SU-DHL-6 (cell line): ENCODE data around the gene IQCF2.
"Not testable (repeated sequence)": the region's sequence is repeated elsewhere in the genome, so short reads cannot be mapped to it uniquely, and the experiment has no call there.

Experiments used
- H2AFZ ChIP-seq: fragments of 200-600 bp; sonication (generic); 2 replicates; pipeline ENCODE4 v1.6.1; 2014; ENCODE audit warnings: low read depth, mild to moderate bottlenecking, moderate library complexity, mixed read lengths, antibody characterized with exemption, low read length; ENCODE audit not compliant: severe bottlenecking
- H3F3A ChIP-seq: fragments of 200-600 bp; shearing (Covaris generic); 2 replicates; pipeline ENCODE4 v1.6.0; 2016; ENCODE audit warnings: antibody characterized with exemption, mild to moderate bottlenecking; ENCODE audit not compliant: insufficient read depth
- H3K27ac ChIP-seq: fragments of 200-600 bp; sonication (generic); 2 replicates; pipeline ENCODE4 v1.5.1; 2016; ENCODE audit warnings: low read depth, mild to moderate bottlenecking, low read length, moderate library complexity, mixed read lengths
- H3K27me3 ChIP-seq: fragments of 200-600 bp; sonication (generic), shearing (Covaris generic); 2 replicates; pipeline ENCODE4 v1.6.0; 2014; ENCODE audit warnings: mild to moderate bottlenecking, low read length
- H3K36me3 ChIP-seq: fragments of 200-600 bp; sonication (generic); 2 replicates; pipeline ENCODE4 v1.6.1; 2014; ENCODE audit warnings: mild to moderate bottlenecking, low read length, mixed read lengths
- H3K4me2 ChIP-seq: fragments of 300-600, 200-600 bp; shearing (Covaris generic), sonication (generic); 2 replicates; pipeline ENCODE4 v1.6.0; 2014; ENCODE audit warnings: low read length, low read depth, mild to moderate bottlenecking; ENCODE audit not compliant: poor library complexity, severe bottlenecking
- H3K4me3 ChIP-seq: fragments of 200-600 bp; sonication (generic); 2 replicates; pipeline ENCODE4 v1.5.1; 2014; ENCODE audit warnings: antibody characterized with exemption, low read length, mild to moderate bottlenecking, mixed read lengths; ENCODE audit not compliant: insufficient read depth, poor library complexity, severe bottlenecking
- H3K79me2 ChIP-seq: fragments of 200-600 bp; sonication (generic); 2 replicates; pipeline ENCODE4 v1.6.1; 2014; ENCODE audit warnings: mild to moderate bottlenecking, low read length, moderate library complexity; ENCODE audit not compliant: insufficient read depth
- H3K9ac ChIP-seq: fragments of 200-600 bp; sonication (generic); 2 replicates; pipeline ENCODE4 v1.7.0; 2014; ENCODE audit warnings: mild to moderate bottlenecking, low read length
- H3K9me2 ChIP-seq: fragments of 200-600 bp; sonication (generic); replicated peaks from 2 replicates; pipeline ENCODE4 v1.6.1; 2014; ENCODE audit warnings: low read length; ENCODE audit not compliant: insufficient read depth
- H3K9me3 ChIP-seq: fragments of 200-600 bp; sonication (generic); 2 replicates; pipeline ENCODE4 v1.6.1; 2014; ENCODE audit warnings: low read length, mixed read lengths; ENCODE audit not compliant: insufficient read depth
- H4K20me1 ChIP-seq: fragments of 200-600 bp; sonication (generic); 2 replicates; pipeline ENCODE4 v1.6.1; 2014; ENCODE audit warnings: low read depth, mild to moderate bottlenecking, antibody characterized with exemption, low read length, moderate library complexity, mixed read lengths
- CTCF ChIP-seq: fragments of 200-600 bp; sonication (generic); IDR thresholded peaks from one replicate; pipeline ENCODE4 v1.5.1; 2017; ENCODE audit warnings: antibody characterized with exemption, mild to moderate bottlenecking, low read length, moderate library complexity; ENCODE audit not compliant: insufficient read depth, poor library complexity, severe bottlenecking
- EZH2phosphoT487 ChIP-seq: fragments of 200-600 bp; sonication (generic), shearing (Covaris generic); conservative IDR thresholded peaks from 2 replicates; pipeline ENCODE4 v1.6.1; 2018; ENCODE audit warnings: mild to moderate bottlenecking, antibody characterized with exemption, low read length, moderate library complexity, mixed read lengths

IQCF2 gene

GRCh38 chr3:51897391-51897790 is 36.0 kb downstream of the IQCF2 start:
- Histone ChIP-seq H3K27me3 (no peaks in the 10 kb centered on the region), H3K79me2 (no peaks in the 10 kb centered on the region), H3K9me2 (no peaks in the 10 kb centered on the region), H3K36me3 (no peaks in the 10 kb centered on the region), H3K9me3 (no peaks in the 10 kb centered on the region), H3K27ac (no peak overlapping the region), H3K4me2 (no peak overlapping the region), H3K4me3 (no peak overlapping the region), H4K20me1 (no peaks in the 10 kb centered on the region), H3K9ac (no peak overlapping the region), H2AFZ (no peak overlapping the region), H3F3A (no peaks in the 10 kb centered on the region)
- TF ChIP-seq CTCF = no peak
- TF ChIP-seq EZH2phosphoT487 = no peak

GRCh38 chr3:51900043-51900442 is 38.6 kb downstream of the IQCF2 start:
- not testable (repeated sequence) for H2AFZ ChIP-seq, H3K4me2 ChIP-seq, H3K9me2 ChIP-seq, H3K4me3 ChIP-seq, H3K9me3 ChIP-seq, H3F3A ChIP-seq, H3K79me2 ChIP-seq, H4K20me1 ChIP-seq, H3K9ac ChIP-seq, H3K27me3 ChIP-seq, H3K36me3 ChIP-seq, H3K27ac ChIP-seq

GRCh38 chr3:51902361-51902760 is 40.9 kb downstream of the IQCF2 start:
- not testable (repeated sequence) for H3K27me3 ChIP-seq, H2AFZ ChIP-seq, H3K4me2 ChIP-seq, H3K9ac ChIP-seq, H3K9me3 ChIP-seq, H3K79me2 ChIP-seq, H4K20me1 ChIP-seq, H3F3A ChIP-seq, H3K27ac ChIP-seq, H3K4me3 ChIP-seq, H3K36me3 ChIP-seq, H3K9me2 ChIP-seq

GRCh38 chr3:51904034-51904823 is 42.8 kb downstream of the IQCF2 start:
- no peak overlapping the region for H3K27ac ChIP-seq
- H3K9me3 ChIP-seq = no peaks in the 10 kb centered on the region
- H4K20me1 ChIP-seq = no peaks in the 10 kb centered on the region
- H3K4me3 ChIP-seq = no peak overlapping the region
- H3K79me2 ChIP-seq = no peaks in the 10 kb centered on the region
- no peak overlapping the region for H3K4me2 ChIP-seq
- no peak overlapping the region for H3K9ac ChIP-seq
- H3K9me2 ChIP-seq = no peaks in the 10 kb centered on the region
- TF ChIP-seq EZH2phosphoT487 (no peak), CTCF (no peak)
- no peaks in the 10 kb centered on the region for H3K36me3 ChIP-seq
- H2AFZ ChIP-seq = no peak overlapping the region
- no peaks in the 10 kb centered on the region for H3F3A ChIP-seq
- H3K27me3 ChIP-seq = no peaks in the 10 kb centered on the region
